Measurements from ENCODE around the gene OGFOD3.
"Not testable (repeated sequence)": the region's sequence is repeated elsewhere in the genome, so short reads cannot be mapped to it uniquely, and the experiment has no call there.

Gene OGFOD3

DNA sequence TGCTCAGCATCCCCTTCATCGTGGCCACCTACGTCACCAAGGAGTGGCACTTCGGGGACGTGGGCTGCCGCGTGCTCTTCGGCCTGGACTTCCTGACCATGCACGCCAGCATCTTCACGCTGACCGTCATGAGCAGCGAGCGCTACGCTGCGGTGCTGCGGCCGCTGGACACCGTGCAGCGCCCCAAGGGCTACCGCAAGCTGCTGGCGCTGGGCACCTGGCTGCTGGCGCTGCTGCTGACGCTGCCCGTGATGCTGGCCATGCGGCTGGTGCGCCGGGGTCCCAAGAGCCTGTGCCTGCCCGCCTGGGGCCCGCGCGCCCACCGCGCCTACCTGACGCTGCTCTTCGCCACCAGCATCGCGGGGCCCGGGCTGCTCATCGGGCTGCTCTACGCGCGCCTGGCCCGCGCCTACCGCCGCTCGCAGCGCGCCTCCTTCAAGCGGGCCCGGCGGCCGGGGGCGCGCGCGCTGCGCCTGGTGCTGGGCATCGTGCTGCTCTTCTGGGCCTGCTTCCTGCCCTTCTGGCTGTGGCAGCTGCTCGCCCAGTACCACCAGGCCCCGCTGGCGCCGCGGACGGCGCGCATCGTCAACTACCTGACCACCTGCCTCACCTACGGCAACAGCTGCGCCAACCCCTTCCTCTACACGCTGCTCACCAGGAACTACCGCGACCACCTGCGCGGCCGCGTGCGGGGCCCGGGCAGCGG is 43.6 kb downstream of the OGFOD3 start:
- no peak for TF ChIP-seq SP1 (IDR thresholded peaks at IDR 0.05)
- no peak for TF ChIP-seq BHLHE40 (IDR thresholded peaks at IDR 0.05; ENCODE audit: borderline replicate concordance)
- TF ChIP-seq L3MBTL2 (conservative IDR thresholded peaks at IDR 0.05) = no peak
- TF ChIP-seq ZNF384 (IDR thresholded peaks at IDR 0.05) = no peak
- no peak for TF ChIP-seq NFRKB (IDR thresholded peaks at IDR 0.05)
- TF ChIP-seq, protein P1, sequence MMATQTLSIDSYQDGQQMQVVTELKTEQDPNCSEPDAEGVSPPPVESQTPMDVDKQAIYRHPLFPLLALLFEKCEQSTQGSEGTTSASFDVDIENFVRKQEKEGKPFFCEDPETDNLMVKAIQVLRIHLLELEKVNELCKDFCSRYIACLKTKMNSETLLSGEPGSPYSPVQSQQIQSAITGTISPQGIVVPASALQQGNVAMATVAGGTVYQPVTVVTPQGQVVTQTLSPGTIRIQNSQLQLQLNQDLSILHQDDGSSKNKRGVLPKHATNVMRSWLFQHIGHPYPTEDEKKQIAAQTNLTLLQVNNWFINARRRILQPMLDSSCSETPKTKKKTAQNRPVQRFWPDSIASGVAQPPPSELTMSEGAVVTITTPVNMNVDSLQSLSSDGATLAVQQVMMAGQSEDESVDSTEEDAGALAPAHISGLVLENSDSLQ (IDR thresholded peaks at IDR 0.05) = no peak
- no peak for TF ChIP-seq FOXK2 (IDR thresholded peaks at IDR 0.05)
- ChIA-PET CTCF (no interaction called here), POLR2A (no interaction called here)
- no peak for DNase-seq (ENCODE audit: extremely low spot score)

DNA sequence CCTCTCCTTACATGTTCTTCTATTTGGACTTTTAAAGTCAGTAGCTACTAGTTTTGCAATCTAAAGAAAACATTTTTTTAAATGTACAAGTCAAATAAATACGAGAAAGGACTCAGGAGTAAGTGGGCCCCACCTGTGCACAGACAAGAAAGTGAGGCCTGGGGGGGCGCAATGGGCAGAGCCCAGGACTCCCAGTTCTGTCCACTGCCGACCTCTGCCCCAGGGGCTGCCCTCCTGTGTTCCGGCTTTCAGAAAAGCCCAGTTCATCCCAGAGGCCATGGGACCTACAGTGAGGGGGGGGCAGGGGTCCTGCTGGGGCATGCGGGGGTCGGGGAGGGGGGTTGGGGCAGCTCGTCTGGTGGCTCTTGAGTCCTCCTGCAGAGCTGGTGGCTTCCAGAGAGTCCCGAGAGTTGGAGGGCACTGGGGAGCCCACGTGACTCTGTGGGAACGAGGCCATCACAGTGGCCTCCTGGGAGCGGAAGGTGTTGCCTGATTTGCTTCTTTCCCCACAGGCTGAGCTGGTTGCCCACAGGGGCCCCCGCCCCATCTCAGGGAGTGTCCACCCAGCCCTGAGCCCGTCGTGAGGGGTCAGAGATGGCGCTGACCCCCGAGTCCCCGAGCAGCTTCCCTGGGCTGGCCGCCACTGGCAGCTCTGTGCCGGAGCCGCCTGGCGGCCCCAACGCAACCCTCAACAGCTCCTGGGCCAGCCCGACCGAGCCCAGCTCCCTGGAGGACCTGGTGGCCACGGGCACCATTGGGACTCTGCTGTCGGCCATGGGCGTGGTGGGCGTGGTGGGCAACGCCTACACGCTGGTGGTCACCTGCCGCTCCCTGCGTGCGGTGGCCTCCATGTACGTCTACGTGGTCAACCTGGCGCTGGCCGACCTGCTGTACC is 44.4 kb downstream of the OGFOD3 start:
- DNase-seq (ENCODE audit: extremely low spot score) = no peak
- TF ChIP-seq FOXK2 (IDR thresholded peaks at IDR 0.05) = no peak
- no peak for TF ChIP-seq FOXA1 (IDR thresholded peaks at IDR 0.05)
- TF ChIP-seq ZNF384 (IDR thresholded peaks at IDR 0.05) = no peak
- no peak for TF ChIP-seq L3MBTL2 (conservative IDR thresholded peaks at IDR 0.05)
- ChIA-PET CTCF (no interaction called here), POLR2A (interaction anchor here (1.0 kb wide), 1 partner anchor 18 kb away, joined by 3 read pairs; no protein-coding TSS in a partner anchor)

DNA sequence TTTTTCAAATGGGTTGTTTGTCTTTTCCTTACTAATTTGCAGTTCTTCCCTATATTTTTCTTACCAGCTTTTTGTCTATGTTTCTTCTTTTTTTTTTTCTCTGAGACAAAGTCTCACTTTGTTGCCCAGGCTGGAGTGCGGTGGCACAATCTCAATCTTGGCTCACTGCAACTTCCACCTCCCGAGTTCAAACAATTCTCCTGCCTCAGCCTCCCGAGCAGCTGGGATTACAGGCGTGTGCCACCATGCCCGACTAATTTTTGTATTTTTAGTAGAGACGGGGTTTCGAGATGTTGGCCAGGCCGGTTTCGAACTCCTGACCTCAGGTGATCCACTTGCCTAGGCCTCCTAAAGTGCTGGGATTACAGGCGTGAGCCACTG is 45.3 kb downstream of the OGFOD3 start:
- DNase-seq (ENCODE audit: extremely low spot score); CTCF ChIA-PET: not testable (repeated sequence)
- POLR2A ChIA-PET = interaction anchor here (1.0 kb wide), 1 partner anchor 17 kb away, joined by 3 read pairs; no protein-coding TSS in a partner anchor

DNA sequence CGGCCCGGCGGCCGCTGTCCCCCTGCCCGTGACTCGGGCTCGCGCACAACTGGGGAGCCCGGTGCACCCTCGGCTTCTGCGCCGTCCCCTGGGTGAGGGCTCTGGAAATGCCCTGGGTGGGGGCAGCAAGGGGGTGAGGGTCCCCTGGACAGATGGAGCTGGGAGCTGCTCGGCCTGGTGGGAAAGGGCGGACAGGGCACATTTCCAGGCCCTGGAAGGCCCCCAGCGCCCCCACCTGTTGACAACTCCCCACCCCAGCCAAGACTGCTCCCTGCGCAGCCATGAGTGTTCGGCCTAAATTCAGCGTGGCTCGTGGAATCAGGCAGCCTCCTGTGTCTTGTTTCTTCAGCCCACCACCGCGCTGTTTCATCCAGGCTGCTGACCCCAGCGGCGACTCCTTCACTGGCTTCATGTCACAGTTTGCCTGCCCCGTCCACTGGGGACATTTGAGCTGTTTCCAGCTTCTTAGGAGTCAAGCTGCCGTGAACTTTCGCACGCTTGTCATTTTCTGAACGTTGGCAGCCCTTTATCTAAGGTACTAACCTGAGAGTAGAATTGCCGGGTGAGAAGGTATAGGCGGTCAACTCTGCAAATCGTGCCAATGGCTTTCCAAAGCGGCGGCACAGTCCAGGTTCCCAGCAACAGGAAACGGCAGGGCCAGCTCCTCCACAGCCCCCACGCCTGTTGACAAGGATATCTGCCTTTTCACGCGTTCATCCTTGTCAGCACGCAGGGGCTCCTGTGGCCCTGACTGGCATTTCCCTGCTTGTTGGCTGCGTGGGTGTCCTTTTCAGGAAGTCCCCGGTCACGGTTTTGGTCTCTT is 45.9 kb downstream of the OGFOD3 start:
- TF ChIP-seq FOXA1 (IDR thresholded peaks at IDR 0.05) (no peak), FOXK2 (IDR thresholded peaks at IDR 0.05) (no peak), ARNT (IDR thresholded peaks at IDR 0.05) (no peak), CTBP1 (IDR thresholded peaks at IDR 0.05; ENCODE audit: borderline replicate concordance) (no peak), FOXM1 (IDR thresholded peaks at IDR 0.05; ENCODE audit: borderline replicate concordance) (no peak), HDGF (IDR thresholded peaks at IDR 0.05; ENCODE audit: borderline replicate concordance) (no peak), NFRKB (IDR thresholded peaks at IDR 0.05) (no peak)
- TF ChIP-seq, protein P1 (IDR thresholded peaks at IDR 0.05) = no peak
- ChIA-PET POLR2A (no interaction called here), CTCF (no interaction called here)
- DNase-seq (ENCODE audit: extremely low spot score) = no peak

DNA sequence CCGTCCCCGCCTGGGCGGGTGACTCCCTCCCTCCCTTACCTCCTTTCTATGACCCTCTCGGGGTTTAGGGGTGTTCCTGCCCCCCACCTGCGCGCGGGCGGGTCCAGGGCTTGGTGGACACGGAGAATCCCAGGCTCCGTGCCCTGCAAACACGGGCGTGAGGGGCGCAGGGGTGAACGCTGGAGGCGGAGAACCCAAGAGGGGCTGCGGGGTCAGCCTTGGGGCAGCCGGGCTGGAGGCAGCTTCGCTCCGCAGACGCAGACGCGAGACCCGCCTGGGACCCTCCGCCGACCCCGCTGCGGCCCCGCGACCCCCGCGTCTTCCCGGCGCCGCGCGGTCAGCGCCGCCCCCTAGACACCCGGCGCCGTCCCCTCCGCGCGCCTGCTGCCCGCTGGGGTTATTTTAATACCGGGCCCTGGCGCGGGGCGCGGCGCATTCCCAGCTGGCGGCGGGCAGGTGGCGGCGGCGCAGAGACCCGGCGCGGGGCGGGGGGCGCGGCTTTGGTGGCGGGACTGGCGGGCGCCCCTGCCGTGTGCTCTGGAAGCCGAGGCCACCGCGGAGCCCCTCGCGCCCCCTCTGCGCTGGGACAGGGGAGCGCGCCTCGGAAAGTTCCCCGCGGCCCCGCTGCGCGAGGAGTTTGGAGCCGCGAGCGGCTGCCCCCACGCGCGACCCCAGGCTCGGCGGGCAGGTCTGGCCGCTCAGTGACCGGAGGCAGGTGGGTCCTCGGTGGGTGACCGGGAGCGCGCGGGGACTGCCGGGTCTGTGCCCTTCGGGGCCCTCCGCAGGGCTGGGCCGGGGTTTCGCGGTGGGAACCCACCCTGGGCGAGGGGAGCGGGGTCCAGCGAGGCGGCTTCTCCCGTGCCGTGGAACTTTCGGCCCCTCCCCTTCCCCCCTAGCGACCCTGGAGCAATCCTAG is 46.8 kb downstream of the OGFOD3 start, which contains the start of gene UTS2R:
Gene UTS2R (plus strand): TSS at position 433 of the 916 bp plus-strand sequence. CDS start 2,560 bp downstream, outside the sequence.
- TF ChIP-seq BHLHE40 (IDR thresholded peaks at IDR 0.05; ENCODE audit: borderline replicate concordance) (no peak), TARDBP (IDR thresholded peaks at IDR 0.05) (no peak), NFRKB (IDR thresholded peaks at IDR 0.05) (no peak), FOXM1 (IDR thresholded peaks at IDR 0.05; ENCODE audit: borderline replicate concordance) (no peak), HDGF (IDR thresholded peaks at IDR 0.05; ENCODE audit: borderline replicate concordance) (no peak), SP1 (IDR thresholded peaks at IDR 0.05) (no peak), FOXA1 (IDR thresholded peaks at IDR 0.05) (no peak), ARNT (IDR thresholded peaks at IDR 0.05) (no peak), ELF4 (IDR thresholded peaks at IDR 0.05) (no peak), L3MBTL2 (conservative IDR thresholded peaks at IDR 0.05) (no peak), SUZ12 (IDR thresholded peaks at IDR 0.05) (no peak), ZNF384 (IDR thresholded peaks at IDR 0.05) (no peak), CTBP1 (IDR thresholded peaks at IDR 0.05; ENCODE audit: borderline replicate concordance) (no peak)
- TF ChIP-seq, protein P1 (IDR thresholded peaks at IDR 0.05) = no peak
- ChIA-PET POLR2A (no interaction called here), CTCF (no interaction called here)
- DNase-seq (ENCODE audit: extremely low spot score) = no peak
